Measurements from ENCODE around the gene CBLB. TPM values are rescaled to one million over a fixed set of nuclear protein-coding genes. Genes with fewer than 3 reads are reported as not detected.

Gene CBLB
- total RNA-seq, 2 experiments from 2014 or later: 24.5 to 38.5 TPM

GRCh38 chr3:105857601-105858000, 11.2 kb downstream of the CBLB start:
- Histone ChIP-seq H4K20me1 (ENCODE audit: insufficient read depth, low read length) (no peaks in the 10 kb centered on the region), H3K27ac (ENCODE audit: low read depth, low read length, poor library complexity, severe bottlenecking) (peak overlapping the region; percentile 58), H3K79me2 (ENCODE audit: insufficient read depth, low read depth, low read length) (peaks cover 46% of the 10 kb centered on the region; the same call in 1 of the 2 replicates), H3K4me2 (ENCODE audit: low read length) (peak overlapping the region; percentile 51), H3K4me1 (ENCODE audit: insufficient read depth, low read length, poor library complexity, severe bottlenecking) (peaks cover 84% of the 10 kb centered on the region), H3K9me3 (ENCODE audit: low read length) (peaks cover 13% of the 10 kb centered on the region; the same call in 1 of the 2 replicates), H3K36me3 (ENCODE audit: insufficient read depth, low read length) (peaks cover 33% of the 10 kb centered on the region), H3K9me2 (ENCODE audit: insufficient read depth, low read length) (no peaks in the 10 kb centered on the region), H2AFZ (ENCODE audit: low read length) (peak overlapping the region; percentile 30; the same call in 1 of the 2 replicates), H3K4me3 (ENCODE audit: low read depth, low read length, poor library complexity, severe bottlenecking) (peak overlapping the region; percentile 5)
- no TSS peak for BruUV-seq (replicated peaks)
- ChIA-PET POLR2A (interaction anchor here (0.5 to 3.0 kb wide), 15 partner anchors 10 to 369 kb away, joined by 3 to 37 read pairs (median 5); partner anchors contain the start of gene CBLB), CTCF (ENCODE audit: unreplicated experiment) (no interaction called here)
- no peak for DNase-seq (ENCODE audit: low spot score)
- TF ChIP-seq CTCF (conservative IDR thresholded peaks at IDR 0.05; ENCODE audit: low read length) (no peak), EZH2phosphoT487 (IDR thresholded peaks at IDR 0.05; ENCODE audit: borderline replicate concordance, low read depth, low read length) (no peak)
- intact Hi-C loops (cut with micrococcal nuclease; ENCODE audit: unreplicated experiment): no loop called here

DNA sequence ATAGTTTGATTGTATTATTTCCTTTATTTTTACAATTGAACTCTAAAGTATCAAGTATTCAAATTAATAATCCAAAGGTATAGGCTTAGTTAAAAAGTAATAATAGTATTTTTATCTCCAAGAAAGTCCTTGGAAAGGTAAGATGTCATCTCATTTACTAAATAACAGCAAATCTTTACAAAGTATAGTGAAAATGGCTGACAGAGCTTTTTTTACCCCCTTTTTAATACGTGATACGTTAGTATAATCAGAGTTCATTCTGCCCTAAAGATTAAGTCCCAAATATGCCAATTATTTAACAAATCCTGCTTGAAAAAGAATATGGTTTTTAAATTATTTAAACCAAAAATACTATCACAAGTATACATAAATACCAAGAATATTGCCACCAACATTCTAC, 12.2 kb downstream of the CBLB start:
- H3K4me1 ChIP-seq (ENCODE audit: insufficient read depth, low read length, poor library complexity, severe bottlenecking): peaks cover 74% of the 10 kb centered on the region
- peak overlapping the region; percentile 58 for H3K27ac ChIP-seq (ENCODE audit: low read depth, low read length, poor library complexity, severe bottlenecking)
- TF ChIP-seq CTCF (conservative IDR thresholded peaks at IDR 0.05; ENCODE audit: low read length) (no peak), EZH2phosphoT487 (IDR thresholded peaks at IDR 0.05; ENCODE audit: borderline replicate concordance, low read depth, low read length) (no peak)
- H3K4me3 ChIP-seq (ENCODE audit: low read depth, low read length, poor library complexity, severe bottlenecking): peak overlapping the region; percentile 8
- ChIA-PET POLR2A (interaction anchor here (1.2 to 3.0 kb wide), 10 partner anchors 11 to 68 kb away, joined by 3 to 37 read pairs (median 6); partner anchors contain the start of gene CBLB), CTCF (ENCODE audit: unreplicated experiment) (no interaction called here)
- no peak for DNase-seq (ENCODE audit: low spot score)
- intact Hi-C loops (cut with micrococcal nuclease; ENCODE audit: unreplicated experiment): no loop called here
- no peaks in the 10 kb centered on the region for H3K9me2 ChIP-seq (ENCODE audit: insufficient read depth, low read length)
- H3K4me2 ChIP-seq (ENCODE audit: low read length): peak overlapping the region; percentile 51
- H3K79me2 ChIP-seq (ENCODE audit: insufficient read depth, low read depth, low read length): peaks cover 42% of the 10 kb centered on the region; the same call in 1 of the 2 replicates
- no peaks in the 10 kb centered on the region for H4K20me1 ChIP-seq (ENCODE audit: insufficient read depth, low read length)
- peak overlapping the region; percentile 30; the same call in 1 of the 2 replicates for H2AFZ ChIP-seq (ENCODE audit: low read length)
- H3K9me3 ChIP-seq (ENCODE audit: low read length): peaks cover 13% of the 10 kb centered on the region; the same call in 1 of the 2 replicates
- H3K36me3 ChIP-seq (ENCODE audit: insufficient read depth, low read length): peaks cover 42% of the 10 kb centered on the region
- BruUV-seq (replicated peaks): no TSS peak

DNA sequence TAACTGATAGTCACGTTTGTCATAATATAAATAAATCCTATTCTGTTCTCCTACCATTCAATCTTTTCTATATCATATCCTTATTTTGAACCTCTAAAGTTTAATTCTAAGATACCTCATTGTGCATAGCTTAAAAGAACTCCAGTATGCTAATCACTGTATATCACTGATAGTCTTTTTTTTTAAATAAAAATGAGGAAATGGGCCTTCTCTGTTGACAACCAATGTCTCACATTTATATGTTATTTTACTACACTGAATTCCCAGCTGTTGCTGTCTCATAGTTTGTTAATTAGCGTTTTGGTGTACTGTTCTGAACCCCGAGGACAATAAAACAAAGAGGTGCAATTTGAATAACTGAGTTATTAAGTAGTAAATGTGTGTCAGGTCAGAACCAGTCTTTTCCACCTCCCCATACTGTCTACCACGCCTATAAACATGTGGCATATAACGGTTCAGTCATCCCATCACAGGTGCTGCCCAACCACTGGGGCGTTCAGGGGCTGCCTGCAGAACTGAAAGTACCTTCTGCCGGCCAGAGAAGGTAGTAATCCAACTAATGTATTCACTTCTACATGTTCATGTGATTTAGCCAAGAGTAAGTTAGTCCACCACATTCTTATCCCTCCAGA, 14.9 kb downstream of the CBLB start:
- peak overlapping the region; percentile 32 for H3K4me3 ChIP-seq (ENCODE audit: low read depth, low read length, poor library complexity, severe bottlenecking)
- peaks cover 57% of the 10 kb centered on the region for H3K4me1 ChIP-seq (ENCODE audit: insufficient read depth, low read length, poor library complexity, severe bottlenecking)
- H3K9me2 ChIP-seq (ENCODE audit: insufficient read depth, low read length): no peaks in the 10 kb centered on the region
- POLR2A ChIA-PET: interaction anchor here (0.7 to 3.7 kb wide), 2 partner anchors 16 to 256 kb away, joined by 4 to 20 read pairs; no protein-coding TSS in a partner anchor
- H3K79me2 ChIP-seq (ENCODE audit: insufficient read depth, low read depth, low read length): peaks cover 27% of the 10 kb centered on the region; the same call in 1 of the 2 replicates
- peaks cover 51% of the 10 kb centered on the region for H3K36me3 ChIP-seq (ENCODE audit: insufficient read depth, low read length)
- TF ChIP-seq EZH2phosphoT487 (IDR thresholded peaks at IDR 0.05; ENCODE audit: borderline replicate concordance, low read depth, low read length) (no peak), CTCF (conservative IDR thresholded peaks at IDR 0.05; ENCODE audit: low read length) (no peak)
- peak; percentile 95 for DNase-seq (ENCODE audit: low spot score)
- CTCF ChIA-PET (ENCODE audit: unreplicated experiment): no interaction called here
- peak overlapping the region; percentile 51 for H3K4me2 ChIP-seq (ENCODE audit: low read length)
- H3K27ac ChIP-seq (ENCODE audit: low read depth, low read length, poor library complexity, severe bottlenecking): peak overlapping the region; percentile 93
- peak overlapping the region; percentile 83 for H2AFZ ChIP-seq (ENCODE audit: low read length)
- H3K9me3 ChIP-seq (ENCODE audit: low read length): peaks cover 23% of the 10 kb centered on the region; the same call in 1 of the 2 replicates
- TSS peak; percentile 35 for BruUV-seq (replicated peaks)
- intact Hi-C loops (cut with micrococcal nuclease; ENCODE audit: unreplicated experiment): no loop called here
- no peaks in the 10 kb centered on the region for H4K20me1 ChIP-seq (ENCODE audit: insufficient read depth, low read length)

Data from OCI-LY7 (cell line).